Central memory CD8-positive, alpha-beta T cell (primary cell): ENCODE data around the gene DNASE2B.

ENCODE experiments used
- ATAC-seq: fragments of 150-1000 bp; cut with Tn5 transposase; replicated peaks from 2 replicates; pipeline ENCODE4 v1.10.0; 2022; ENCODE audit warnings: mild to moderate bottlenecking, moderate FRiP score, moderate number of reproducible peaks; ENCODE audit not compliant: poor library complexity, severe bottlenecking; ENCODE audit errors: extremely low read depth
- DNase-seq, 2 donors: peaks; one replicate each; pipeline ENCODE4 v3.0.0; 2021; ENCODE audit warnings: low spot score in 2 of 2
- H3K27ac Mint-ChIP-seq: one replicate; pipeline ENCODE4 v1.8.0; 2022; ENCODE audit warnings: low read depth, mild to moderate bottlenecking, moderate library complexity, mixed read lengths
- H3K27me3 Mint-ChIP-seq: one replicate; pipeline ENCODE4 v1.8.0; 2022; ENCODE audit warnings: mixed read lengths
- H3K36me3 Mint-ChIP-seq: one replicate; pipeline ENCODE4 v1.8.0; 2022; ENCODE audit warnings: mild to moderate bottlenecking, moderate library complexity, mixed read lengths; ENCODE audit not compliant: insufficient read depth
- H3K4me1 Mint-ChIP-seq: one replicate; pipeline ENCODE4 v1.8.0; 2022; ENCODE audit warnings: mixed read lengths
- H3K4me3 Mint-ChIP-seq: one replicate; pipeline ENCODE4 v1.8.0; 2022; ENCODE audit warnings: mild to moderate bottlenecking, moderate library complexity, mixed read lengths
- H3K9me3 Mint-ChIP-seq: one replicate; pipeline ENCODE4 v1.8.0; 2022; ENCODE audit warnings: mixed read lengths

DNASE2B gene

GRCh38 chr1:84462118-84462517, 63.8 kb downstream of the DNASE2B start:
- H3K4me1 Mint-ChIP-seq, result no peaks in the 10 kb centered on the region
- peaks cover 47% of the 10 kb centered on the region for H3K27me3 Mint-ChIP-seq

More at GRCh38 chr1:84462118-84462517, 63.8 kb downstream of the DNASE2B start:
- peaks cover 2% of the 10 kb centered on the region for H3K36me3 Mint-ChIP-seq
- no peak overlapping the region for H3K4me3 Mint-ChIP-seq
- DNase-seq (no peak), ATAC-seq (no peak)
- no peaks in the 10 kb centered on the region for H3K9me3 Mint-ChIP-seq
- no peak overlapping the region for H3K27ac Mint-ChIP-seq
